NCI-H146 (cell line): ENCODE measurements around the gene PPP3CA.
"Not testable (repeated sequence)": the region's sequence is repeated elsewhere in the genome, so short reads cannot be mapped to it uniquely, and the experiment has no call there.

Source experiments
- DNase-seq: peaks from one replicate; lab custom pipeline; 2025; lab: John Stamatoyannopoulos, UW

Gene PPP3CA

DNA sequence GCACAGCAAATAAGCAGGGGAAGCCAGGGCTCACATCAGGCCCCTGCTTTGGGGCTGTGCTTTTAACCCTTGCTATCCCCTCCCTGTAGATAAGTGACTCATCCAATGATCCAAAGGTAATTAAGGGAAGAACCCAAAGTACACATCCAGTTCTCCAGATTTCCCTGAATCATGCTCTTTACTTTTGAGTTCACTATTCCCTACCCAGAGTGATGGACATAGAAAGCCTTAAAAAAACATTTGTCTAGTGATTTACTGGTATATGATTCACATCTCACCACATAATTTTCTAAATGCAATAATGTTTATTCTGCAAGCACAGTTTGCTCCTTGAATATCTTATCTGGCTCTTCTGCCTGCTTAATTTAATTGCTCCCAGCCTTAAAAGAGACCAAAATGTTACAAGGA, 136.2 kb downstream of the PPP3CA start:
- DNase-seq, result no peak

DNA sequence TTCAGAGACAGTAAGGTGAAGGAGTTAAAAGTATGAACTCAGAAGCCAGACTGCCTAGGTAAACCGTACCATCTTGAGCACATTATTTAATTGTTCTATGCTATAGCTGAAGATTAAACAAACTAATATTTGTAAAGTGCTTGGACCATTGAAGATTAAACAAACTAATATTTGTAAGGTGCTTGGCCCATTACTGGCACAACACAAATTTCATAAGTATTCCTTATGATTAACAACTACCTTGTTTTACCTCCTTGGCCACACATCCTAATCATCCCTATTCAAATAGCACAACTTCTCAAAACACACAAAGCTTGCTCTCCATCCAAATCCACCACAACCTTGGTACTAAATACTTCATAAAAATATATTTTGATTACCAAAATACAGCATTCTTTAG, 137.0 kb downstream of the PPP3CA start:
- DNase-seq, result no peak

DNA sequence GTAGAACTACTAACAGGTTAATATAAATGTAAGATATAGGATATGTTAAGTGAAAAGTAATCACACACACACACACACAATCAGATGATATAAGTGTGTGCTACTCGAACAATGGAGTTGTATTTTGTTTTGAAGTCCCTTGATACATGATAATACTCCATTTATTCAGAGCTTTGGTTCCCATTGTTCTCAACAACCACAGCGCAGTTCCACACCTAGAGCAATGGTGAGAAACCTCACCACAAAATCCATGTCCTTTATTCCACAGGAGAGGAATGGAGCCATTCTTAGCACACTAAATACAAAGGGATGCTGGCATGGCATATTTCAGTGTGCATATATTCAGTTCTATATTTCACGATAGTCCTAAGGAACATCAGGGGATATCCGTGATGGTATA, 139.2 kb downstream of the PPP3CA start:
- DNase-seq, result no peak

DNA sequence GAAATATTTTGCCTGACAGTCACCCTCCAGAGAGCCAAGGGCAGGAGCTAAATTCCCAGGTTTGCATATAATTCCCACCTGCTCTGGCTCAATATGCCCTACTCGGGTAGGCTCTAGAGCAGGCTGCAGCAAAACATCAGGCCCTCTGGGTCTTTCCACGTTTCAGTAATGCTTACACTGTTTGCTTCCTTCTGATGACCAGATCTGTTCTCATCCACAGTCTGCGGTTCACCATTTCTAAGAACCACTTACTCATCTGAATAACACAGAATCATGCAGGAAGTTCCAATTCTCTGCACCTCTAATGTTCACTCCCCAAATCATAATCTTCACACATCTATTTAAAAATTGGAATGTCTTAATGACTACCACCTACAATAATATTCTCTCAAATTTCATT, 141.4 kb downstream of the PPP3CA start:
- no peak for DNase-seq

DNA sequence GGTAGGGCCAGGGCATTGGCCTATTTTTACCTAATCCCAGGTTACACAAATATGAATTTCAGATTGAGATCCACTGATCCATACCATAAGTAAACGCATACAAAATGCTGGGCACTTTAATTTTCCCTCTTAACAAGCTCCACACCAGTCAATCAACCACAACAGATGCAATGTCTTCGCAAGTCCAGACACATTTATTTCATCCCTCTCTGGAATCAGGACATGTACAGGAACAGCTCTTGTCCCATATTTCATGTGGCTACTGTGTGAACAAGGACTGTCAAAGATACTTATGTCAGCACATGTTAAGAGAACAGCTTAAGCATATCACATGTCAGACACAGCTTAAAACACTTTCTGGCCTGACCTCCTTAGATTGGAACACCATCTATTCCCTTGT, 145.9 kb downstream of the PPP3CA start:
- DNase-seq, result peak; percentile 14

DNA sequence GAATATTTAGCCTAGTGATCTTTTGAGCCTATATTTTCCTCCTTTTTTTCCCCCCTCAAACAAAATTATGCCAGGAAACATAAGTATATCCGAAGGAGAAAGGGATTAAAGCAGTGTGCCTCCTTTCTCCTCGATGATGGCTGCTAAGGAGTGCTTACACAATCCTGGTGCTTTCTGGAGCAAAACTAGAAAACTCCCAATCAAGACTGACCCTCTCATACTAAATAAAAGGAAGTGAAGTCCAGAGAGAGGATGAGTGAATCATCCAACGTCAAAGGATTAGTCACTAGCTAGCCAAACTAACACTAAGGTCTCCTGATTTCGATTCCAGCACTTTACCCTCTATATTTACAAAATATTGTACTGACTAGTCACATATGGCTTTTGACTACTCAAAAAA, 146.8 kb downstream of the PPP3CA start:
- DNase-seq, result no peak

DNA sequence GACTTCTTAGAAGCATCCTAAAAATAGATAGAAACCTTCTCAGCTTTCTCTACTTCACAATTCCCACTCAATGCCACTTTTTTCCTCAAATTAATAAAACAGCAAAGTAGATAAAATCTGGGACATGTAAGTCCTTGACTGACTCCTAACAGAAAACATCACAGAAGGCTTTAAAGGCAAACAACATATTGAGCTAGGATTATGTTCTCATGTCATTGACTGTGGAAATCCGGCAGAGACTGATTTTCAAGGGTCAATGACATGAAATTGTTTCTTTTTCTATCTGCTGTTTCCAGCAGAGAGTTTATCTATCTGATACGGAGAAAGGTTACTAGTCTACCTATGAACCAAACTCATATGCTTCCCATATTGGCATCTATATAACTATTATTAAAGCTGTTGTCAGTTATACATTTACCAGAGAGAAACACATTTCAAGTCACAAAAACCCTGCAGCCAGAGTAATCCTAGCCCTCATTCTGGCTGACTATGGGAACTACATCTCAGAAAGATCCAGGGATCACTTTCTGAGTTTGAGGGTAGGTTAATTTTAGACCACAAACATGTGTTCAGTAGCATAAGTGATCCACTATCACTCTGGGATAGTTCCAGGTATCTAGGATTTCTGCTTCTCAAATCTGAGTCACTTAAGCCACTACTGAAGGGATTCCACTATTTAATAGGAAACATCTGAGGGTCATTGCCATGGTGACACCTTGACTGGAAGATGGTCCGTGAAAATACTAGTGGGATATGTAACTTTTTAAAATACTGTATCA, 147.6 kb downstream of the PPP3CA start:
- no peak for DNase-seq

DNA sequence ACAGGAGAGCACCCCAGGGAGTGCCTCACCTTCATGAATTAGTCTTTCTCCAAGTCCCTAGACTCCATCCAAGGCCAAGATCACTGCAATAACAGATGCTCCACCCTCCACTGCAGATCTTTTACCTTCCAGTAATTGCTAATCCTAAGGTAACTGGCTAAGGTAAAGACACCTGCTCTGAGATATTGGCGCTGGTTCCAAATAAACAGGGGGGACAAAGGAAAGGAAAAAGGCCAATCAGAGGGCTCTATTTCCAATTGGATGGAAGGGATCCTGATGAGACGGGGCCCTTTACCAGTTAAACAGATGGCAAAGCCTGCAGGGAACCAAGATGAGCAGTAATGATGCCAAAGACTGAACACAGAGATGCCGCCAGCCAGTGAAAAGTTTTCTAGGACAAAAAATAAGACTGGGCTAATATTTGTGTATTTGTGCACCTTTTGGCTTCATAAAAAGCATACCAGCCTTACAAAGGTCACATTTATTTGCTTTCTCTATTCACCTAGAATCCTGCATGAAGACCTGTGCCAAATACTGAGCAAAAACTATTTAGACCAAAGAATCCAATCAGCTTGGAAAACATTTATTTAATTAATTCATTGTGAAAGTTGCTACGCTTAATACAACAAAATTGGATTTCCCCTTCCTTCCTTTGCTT, 148.5 kb downstream of the PPP3CA start:
- peak; percentile 80 for DNase-seq

DNA sequence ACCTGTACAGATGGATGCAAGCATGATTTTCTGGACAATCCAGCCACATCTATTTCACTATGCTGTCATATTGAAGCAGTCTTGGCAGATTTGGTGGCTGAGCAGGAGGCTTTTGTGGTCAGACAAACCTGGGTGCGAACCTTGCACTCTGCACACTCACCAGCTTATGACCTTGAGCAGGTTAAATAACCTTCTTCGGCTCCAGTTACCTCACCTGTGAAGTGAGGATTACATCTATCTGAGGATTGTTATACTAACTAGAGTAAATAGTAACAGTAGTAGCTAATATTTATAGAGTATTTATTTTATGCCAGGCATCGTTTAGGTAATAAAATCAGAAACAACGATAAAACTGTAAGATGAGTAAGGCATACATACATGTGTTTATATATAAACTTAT, 150.0 kb downstream of the PPP3CA start:
- peak; percentile 3 for DNase-seq

DNA sequence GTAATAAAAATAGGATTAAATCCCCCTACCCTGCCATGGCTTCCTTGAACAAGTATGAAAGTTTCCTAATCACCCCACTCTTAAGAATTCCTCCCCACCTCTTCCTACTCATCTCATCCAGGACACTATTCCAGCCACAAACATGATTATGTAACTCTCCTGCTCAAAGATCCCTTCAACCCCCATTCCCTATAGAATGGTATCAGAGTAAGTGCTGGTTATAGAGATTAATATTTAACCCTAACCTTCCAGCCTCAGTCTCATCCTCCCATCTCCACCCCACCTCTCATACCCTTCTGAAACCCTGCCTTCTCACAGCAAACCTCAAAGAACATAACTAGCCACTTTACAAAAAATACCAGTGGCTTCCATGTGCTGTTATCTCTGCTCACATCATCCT, 155.1 kb downstream of the PPP3CA start:
- no peak for DNase-seq

DNA sequence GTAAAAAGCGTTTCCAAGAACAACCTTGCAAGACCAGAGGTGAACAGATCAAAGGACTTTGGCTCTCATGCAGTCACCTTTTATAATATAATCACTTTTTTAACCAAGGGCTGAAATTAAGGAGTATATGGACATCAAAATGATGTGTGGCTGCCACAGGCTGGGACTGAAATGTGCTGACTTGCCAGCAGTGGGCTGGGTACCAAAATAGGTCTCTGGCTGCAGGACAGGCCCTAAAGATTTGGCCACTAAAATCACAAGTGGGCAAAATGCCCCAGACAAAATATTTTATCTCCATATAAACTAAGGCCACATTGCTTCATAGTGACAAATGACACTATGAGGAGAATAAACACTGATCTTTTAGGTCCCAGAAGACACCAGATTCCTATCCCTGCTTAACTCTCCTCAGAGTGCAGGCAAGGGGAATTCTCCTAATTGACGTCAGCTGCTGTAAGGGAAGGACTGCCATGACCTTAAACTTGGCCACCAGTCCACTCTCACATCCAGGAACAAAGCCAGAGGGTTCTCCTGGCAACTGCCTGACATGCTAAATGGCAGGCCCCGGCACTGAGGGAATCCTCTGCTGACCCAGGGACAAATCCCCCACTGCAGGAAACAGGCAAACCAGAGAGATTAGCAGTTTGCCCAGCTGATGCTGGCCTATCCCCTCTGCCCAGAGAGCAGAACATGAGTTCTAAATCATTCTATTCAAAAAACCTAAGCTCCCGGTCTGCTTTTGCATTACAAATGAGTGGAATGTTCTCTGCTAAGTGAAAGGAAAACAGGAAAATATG, 155.8 kb downstream of the PPP3CA start:
- peak; percentile 9 for DNase-seq

DNA sequence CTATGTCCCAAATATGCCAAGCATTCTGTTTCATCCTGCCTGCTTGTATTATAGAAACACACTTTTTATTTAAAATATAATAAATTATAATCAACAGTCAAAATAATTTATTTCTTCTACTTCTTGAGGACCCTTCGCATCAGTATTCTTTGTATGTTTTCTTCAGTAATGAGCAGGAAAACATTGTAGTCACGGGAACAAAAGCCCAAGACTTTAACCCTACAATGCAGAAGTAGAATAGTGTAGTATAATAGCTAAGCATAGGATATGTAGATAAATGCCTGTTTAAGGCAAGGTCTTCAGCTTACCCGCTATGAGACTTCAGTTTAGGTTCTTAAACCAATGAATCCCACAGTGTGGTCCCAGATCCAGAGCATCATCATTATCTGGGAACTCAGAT, 156.6 kb downstream of the PPP3CA start:
- no peak for DNase-seq

DNA sequence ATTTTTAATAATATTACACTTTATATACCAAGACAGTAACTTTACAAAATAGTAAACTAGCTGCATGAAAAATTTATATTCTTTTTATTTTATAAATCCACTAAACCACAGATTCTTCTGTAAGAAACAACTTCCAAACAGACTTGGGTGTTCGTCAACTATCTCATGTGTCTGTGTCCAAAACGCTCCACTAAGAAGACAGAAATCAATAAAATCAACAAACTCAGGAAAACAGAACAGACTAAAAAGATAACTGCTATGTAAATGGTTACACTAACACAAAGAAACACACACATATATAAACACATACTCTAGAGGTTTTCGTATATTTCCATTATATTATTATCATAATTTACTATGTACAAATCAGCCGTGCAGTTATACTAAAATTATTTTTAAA, 158.4 kb downstream of the PPP3CA start:
- peak; percentile 8 for DNase-seq

DNA sequence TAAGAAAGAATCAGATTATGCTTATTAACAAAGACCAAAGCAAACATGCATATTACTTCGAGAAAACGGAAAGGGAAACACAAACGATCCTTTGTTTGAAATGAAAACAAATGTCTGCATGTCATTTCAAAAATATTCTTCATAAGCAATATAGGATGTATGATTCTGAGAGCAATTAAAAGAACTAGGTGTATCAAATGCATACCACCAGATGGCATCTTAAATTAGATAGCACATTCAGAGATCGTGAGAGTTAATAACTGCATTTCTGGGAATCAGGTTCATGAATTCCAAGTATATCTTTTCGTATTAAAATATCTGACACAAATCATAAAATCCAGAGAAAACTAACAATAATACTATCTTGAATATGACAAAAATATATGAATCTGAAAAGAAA, 159.5 kb downstream of the PPP3CA start:
- DNase-seq, result peak; percentile 3

DNA sequence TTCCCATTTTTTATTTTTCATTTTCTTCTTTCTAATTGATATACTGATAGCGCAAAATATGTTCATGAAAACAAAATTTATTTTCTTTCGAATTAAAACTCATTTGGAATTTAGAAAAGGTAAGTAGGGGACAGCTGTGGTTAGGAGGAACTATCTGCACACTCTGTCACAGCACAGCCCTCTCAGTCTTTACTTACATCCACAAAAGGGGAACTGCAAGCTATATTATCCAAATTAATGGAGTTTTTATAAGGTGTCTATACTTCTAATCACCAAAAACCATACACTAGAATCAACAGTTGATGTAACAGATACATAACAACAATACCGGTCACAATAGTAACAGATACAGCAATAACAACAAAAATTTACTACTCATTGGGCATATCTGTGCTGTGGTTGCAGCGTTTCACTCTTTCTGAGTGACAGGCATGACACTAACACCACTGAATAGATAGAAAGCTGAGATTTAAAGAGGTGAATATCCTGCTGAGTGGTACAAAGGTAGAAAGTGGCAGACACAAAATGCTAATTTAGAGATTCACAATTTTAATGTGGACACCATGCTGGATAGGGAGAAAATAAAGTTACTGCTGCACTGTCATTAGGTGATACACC, 160.7 kb downstream of the PPP3CA start:
- DNase-seq, result no peak

DNA sequence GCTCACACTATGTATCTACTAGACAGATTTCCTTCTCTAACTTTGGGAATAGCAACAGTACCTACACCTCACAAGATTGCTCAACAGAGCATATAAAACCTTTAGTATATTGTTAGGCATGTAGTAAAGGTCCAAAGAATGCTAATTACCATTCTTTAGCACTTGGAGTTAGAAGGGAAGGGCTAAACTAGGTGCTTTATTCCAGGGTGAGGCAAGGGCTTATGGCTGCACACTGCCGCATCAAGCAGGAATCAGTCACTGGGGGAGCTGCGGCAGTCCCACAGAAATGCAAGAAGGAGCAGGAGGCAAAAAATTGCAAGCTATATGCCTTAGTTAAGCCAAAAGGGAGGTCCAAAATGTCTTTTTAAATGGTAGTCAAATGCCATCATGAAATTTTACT, 162.7 kb downstream of the PPP3CA start:
- DNase-seq, result no peak

DNA sequence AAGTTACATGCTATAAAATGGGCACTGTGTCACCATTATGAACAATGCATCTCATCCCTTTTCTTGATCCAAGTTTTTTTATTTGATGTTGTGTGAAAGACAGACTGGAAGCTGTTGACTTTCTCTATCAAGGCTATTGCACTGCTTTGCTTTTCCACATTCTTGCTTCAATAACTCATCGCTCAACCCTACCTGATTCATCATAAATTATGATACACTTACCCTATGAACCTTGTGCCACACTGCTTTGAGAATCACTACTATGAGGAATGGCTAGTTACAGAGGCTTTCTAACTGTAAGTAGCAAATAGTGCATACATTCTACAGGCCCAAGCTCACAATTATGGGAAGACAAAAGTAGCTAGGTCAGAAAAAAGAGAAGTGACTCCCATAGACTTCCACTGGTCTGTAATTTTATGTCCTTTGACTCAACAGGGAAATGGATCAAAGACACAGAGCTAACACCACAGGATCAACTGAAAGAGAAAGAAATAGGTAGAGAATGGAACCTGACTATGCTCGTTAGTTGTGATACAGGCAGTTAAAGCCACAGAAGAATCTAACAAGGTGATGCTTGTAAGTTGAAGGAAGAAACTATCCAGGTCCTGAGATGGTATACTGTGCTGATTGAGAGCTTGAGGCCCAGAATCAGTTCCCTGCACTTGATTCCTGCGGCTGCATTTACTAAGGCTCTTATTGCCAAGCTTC, 163.5 kb downstream of the PPP3CA start:
- no peak for DNase-seq

DNA sequence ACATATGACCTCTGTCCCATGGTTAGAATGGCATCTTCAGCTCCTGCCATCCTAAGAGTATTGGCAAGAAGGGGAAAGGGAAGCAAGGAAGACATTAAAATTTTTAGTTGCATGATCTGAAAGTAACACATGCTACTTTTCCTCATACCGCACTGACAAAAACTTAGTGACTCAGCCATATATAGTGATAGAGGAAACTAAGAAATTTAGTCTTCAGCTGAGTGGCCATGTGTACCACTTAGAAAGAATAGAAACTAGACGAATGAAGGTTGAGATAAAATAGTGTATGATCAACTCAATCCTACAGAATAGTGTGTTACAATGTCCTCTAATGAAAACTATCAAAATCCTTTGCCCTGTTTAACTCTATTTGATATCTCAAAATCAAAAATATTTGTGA, 164.1 kb downstream of the PPP3CA start:
- no peak for DNase-seq

DNA sequence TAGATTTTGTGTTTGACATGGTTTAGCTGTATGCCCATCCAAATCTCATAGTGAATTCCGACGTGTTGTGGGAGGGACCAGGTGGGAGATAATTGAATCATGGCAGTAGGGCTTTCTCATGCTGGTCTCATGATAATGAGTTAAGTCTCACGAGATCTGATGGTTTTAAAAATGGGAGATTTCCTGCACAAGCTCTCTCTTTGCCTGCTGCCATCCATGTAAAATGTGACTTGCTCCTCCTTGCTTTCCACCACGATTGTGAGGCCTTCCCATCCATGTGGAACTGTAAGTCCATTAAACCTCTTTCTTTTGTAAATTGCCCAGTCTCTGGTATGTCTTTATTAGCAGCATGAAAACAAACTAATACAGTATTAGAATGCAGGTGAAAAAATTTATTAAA, 164.6 kb downstream of the PPP3CA start:
- not testable (repeated sequence) for DNase-seq

DNA sequence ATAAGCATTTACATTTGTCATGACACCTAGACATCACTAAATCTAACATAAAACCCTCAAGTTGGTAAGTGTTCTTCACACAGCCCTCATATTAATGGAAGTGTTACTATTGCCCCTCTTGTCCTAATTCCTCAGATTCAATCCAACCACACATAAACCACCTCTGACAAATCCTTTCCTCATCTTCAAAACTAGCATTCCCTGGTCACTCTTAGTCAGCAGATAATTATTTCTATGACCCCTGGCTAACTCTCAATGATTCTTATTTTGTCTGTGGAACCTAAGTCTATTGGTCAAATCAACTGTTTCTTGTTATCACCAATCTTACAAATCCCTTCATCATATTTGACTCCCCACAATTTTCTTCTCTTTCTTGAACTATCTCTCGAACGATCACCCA, 168.6 kb downstream of the PPP3CA start:
- no peak for DNase-seq

DNA sequence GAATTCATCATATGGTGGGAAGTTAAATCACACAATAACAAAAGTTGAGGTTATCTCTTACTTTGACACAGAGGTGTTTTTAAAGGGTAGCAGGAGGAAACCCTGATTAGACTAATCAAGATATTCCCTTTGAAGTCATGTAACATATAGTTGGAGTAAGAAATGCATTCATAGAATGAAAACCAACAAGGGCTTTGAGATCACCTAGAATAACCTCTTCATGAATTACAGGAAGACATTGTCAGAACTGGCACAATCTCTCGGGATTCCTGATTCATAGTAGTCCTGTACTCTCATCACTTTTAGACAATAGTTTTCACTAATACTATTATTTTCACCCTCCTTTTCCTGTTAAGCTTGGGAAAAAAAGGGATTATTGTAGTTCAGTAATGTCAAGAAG, 170.2 kb downstream of the PPP3CA start:
- no peak for DNase-seq
